AG09319 (cell line): ENCODE measurements around the gene PTPN1.

Experiments used
- DNase-seq: peaks from one replicate; pipeline ENCODE4 v3.0.0-alpha.2; 2010; ENCODE audit warnings: low read depth; ENCODE audit errors: extremely low read depth
- CTCF ChIP-seq: IDR thresholded peaks from 2 replicates; pipeline ENCODE4 v1.5.1; 2011; ENCODE audit warnings: low read depth, mild to moderate bottlenecking, inconsistent platforms, low read length, moderate library complexity

Gene PTPN1

DNA sequence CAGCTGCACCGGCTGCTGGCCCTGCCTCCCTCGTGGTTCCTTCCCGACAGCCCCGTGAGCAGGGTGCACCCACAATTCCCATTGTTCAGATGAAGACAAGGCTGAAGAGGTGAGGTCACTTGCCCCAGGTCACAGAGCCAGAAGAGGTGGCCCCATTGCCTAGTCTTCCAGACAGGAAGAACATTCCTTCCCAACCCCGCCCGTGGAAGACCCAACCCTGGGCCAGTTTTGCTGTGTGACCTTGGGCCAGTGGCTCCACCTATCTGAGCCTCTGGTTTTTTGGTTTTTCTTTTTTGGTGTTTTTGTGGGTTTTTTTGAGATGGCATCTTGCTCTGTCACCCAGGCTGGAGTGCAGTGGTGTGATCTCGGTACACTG is 119.5 kb downstream of the PTPN1 start:
- no peak for DNase-seq
- no peak for TF ChIP-seq CTCF

DNA sequence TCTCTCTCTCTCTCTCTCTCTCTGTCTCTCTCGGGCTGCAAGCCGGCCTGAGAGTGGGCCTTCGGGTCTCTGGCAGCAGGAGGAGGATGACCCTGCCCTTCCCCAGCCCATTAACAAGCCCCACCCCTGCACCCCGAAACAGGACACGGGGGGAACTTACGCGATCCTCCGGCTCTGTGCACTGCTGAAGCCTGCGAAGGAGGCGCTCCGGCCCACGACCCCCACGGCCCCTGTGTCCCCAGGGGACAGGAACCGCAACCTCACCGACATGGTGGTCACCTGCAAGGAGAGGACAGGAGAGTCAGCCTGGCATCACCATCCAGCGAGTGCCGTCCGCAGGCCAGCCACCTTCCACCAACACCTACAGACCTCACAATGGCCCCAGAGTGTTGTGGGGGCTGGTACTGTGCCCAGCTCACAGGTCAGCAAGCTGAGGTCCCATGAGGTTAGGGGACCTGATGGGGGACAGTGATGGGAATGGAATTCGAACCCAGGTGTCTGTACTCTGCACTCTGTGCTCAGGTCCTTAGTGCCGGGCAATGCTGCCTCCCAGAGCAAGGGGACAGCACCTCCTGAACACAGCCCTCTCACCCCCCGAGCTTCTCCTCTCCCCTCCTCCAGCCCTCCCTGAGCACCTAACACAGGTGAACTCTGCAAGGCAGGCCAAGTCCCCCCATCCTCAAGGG is 120.5 kb downstream of the PTPN1 start:
- no peak for TF ChIP-seq CTCF
- DNase-seq = no peak

GRCh38 chr20:50632236-50632635 is 122.1 kb downstream of the PTPN1 start:
- DNase-seq = no peak

DNA sequence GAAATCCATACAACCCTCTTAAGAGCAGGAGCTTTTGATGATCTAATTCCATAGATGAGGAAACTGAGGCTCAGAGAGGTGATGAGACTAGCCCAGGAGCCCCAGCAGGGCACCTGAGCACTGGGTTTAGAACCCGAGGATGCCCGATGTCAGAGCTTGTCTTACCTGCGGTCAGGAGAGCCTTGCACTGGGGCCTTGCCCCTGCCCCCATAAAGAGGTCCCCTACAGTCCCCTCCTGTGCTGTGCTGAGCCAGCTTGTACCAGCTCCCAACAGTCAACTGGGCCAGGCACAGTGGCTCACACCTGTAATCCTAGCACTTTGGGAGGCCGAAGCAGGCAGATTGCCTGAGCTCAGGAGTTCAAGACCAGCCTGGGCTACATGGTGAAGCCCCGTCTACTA is 122.5 kb downstream of the PTPN1 start:
- no peak for TF ChIP-seq CTCF
- DNase-seq = no peak

More at GRCh38 chr20:50632236-50632635, 122.1 kb downstream of the PTPN1 start:
- no peak for TF ChIP-seq CTCF

DNA sequence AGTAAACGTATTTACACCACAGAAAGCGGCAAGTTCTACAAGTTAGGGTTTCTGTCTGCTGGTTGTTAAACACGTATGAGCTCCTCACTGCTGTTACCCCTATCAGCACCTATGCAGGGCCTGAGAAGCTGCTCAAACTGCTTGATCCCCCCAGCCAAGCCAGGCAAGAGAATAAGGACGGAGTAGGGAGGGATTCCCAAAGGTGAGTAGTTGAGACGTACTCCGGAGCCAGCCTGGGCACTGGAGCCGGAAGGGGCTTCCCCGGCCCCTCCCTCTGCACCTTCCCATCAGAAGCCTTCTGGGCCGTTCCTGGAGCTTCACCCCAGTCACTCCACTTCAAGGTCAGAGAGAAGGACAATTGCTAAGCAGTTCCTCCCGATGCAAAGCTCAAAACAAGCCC is 123.2 kb downstream of the PTPN1 start:
- DNase-seq = no peak
- TF ChIP-seq CTCF = no peak

GRCh38 chr20:50634191-50634590 is 124.0 kb downstream of the PTPN1 start:
- TF ChIP-seq CTCF = no peak
- no peak for DNase-seq
